ENCODE measurements around the gene ATF6. TPM values are rescaled to one million over a fixed set of nuclear protein-coding genes. Genes with fewer than 3 reads are reported as not detected.

Gene ATF6
- total RNA-seq, 1 donor from 2014 or later, result 25.3 TPM

GRCh38 chr1:162004441-162004950 is 238.4 kb downstream of the ATF6 start:
- DNase-seq (ENCODE audit: low read depth), result no peak
- Histone ChIP-seq H3K4me3 (ENCODE audit: low read depth, low read length) (no peak overlapping the region), H3K27me3 (ENCODE audit: control insufficient read depth, insufficient read depth, low read length) (peaks cover 7% of the 10 kb centered on the region), H3K36me3 (ENCODE audit: control insufficient read depth, insufficient read depth, low read length) (no peaks in the 10 kb centered on the region)
- no peak for FAIRE-seq
- TF ChIP-seq CTCF (IDR thresholded peaks at IDR 0.05; ENCODE audit: insufficient read depth, low read length, severe bottlenecking), result no peak

GRCh38 chr1:162006081-162006480 is 240.0 kb downstream of the ATF6 start:
- DNase-seq (ENCODE audit: low read depth) (no peak), FAIRE-seq (no peak)
- TF ChIP-seq CTCF (IDR thresholded peaks at IDR 0.05; ENCODE audit: insufficient read depth, low read length, severe bottlenecking), result no peak
- Histone ChIP-seq H3K27me3 (ENCODE audit: control insufficient read depth, insufficient read depth, low read length) (peaks cover 7% of the 10 kb centered on the region), H3K36me3 (ENCODE audit: control insufficient read depth, insufficient read depth, low read length) (no peaks in the 10 kb centered on the region), H3K4me3 (ENCODE audit: low read depth, low read length) (no peak overlapping the region)

GRCh38 chr1:162007466-162007865 is 241.3 kb downstream of the ATF6 start:
- H3K4me3 ChIP-seq (ENCODE audit: low read depth, low read length), result no peak overlapping the region
- no peaks in the 10 kb centered on the region for H3K36me3 ChIP-seq (ENCODE audit: control insufficient read depth, insufficient read depth, low read length)
- H3K27me3 ChIP-seq (ENCODE audit: control insufficient read depth, insufficient read depth, low read length), result peaks cover 4% of the 10 kb centered on the region
- TF ChIP-seq CTCF (IDR thresholded peaks at IDR 0.05; ENCODE audit: insufficient read depth, low read length, severe bottlenecking), result no peak
- FAIRE-seq, result no peak
- DNase-seq (ENCODE audit: low read depth), result no peak

- Histone ChIP-seq H3K4me3 (ENCODE audit: low read depth, low read length) (no peak overlapping the region), H3K36me3 (ENCODE audit: control insufficient read depth, insufficient read depth, low read length) (no peaks in the 10 kb centered on the region), H3K27me3 (ENCODE audit: control insufficient read depth, insufficient read depth, low read length) (no peaks in the 10 kb centered on the region)
- DNase-seq (ENCODE audit: low read depth) (no peak), FAIRE-seq (no peak)
- no peak for TF ChIP-seq CTCF (IDR thresholded peaks at IDR 0.05; ENCODE audit: insufficient read depth, low read length, severe bottlenecking)
Observed at GRCh38 chr1:162008799-162009198, 242.7 kb downstream of the ATF6 start.

- peaks cover 1% of the 10 kb centered on the region for H3K27me3 ChIP-seq (ENCODE audit: control insufficient read depth, insufficient read depth, low read length)
- FAIRE-seq (no peak), DNase-seq (ENCODE audit: low read depth) (no peak)
- no peak for TF ChIP-seq CTCF (IDR thresholded peaks at IDR 0.05; ENCODE audit: insufficient read depth, low read length, severe bottlenecking)
- H3K36me3 ChIP-seq (ENCODE audit: control insufficient read depth, insufficient read depth, low read length), result no peaks in the 10 kb centered on the region
- no peak overlapping the region for H3K4me3 ChIP-seq (ENCODE audit: low read depth, low read length)
Observed at GRCh38 chr1:162009501-162010174, 243.5 kb downstream of the ATF6 start.

GRCh38 chr1:162010175-162010506 is 244.0 kb downstream of the ATF6 start:
- H3K27me3 ChIP-seq (ENCODE audit: control insufficient read depth, insufficient read depth, low read length), result peaks cover 1% of the 10 kb centered on the region
- no peak for TF ChIP-seq CTCF (IDR thresholded peaks at IDR 0.05; ENCODE audit: insufficient read depth, low read length, severe bottlenecking)
- DNase-seq (ENCODE audit: low read depth) (no peak), FAIRE-seq (peak; percentile 70)
- H3K36me3 ChIP-seq (ENCODE audit: control insufficient read depth, insufficient read depth, low read length), result no peaks in the 10 kb centered on the region
- H3K4me3 ChIP-seq (ENCODE audit: low read depth, low read length), result no peak overlapping the region
